ENCODE results near the gene DHRS3. TPM values are rescaled to one million over a fixed set of nuclear protein-coding genes. Genes with fewer than 3 reads are reported as not detected.

Gene DHRS3
- total and polyA plus RNA-seq, 8 donors, result 15.1 to 103 (median 58.2) TPM

GRCh38 chr1:12629985-12630760, 12.2 kb upstream of the DHRS3 start:
- H3K9me3 ChIP-seq, result no peaks in the 10 kb centered on the region
- no peaks in the 10 kb centered on the region for H3K27me3 ChIP-seq
- H3K36me3 ChIP-seq, result no peaks in the 10 kb centered on the region
- intact Hi-C loops (cut with DNase I; ENCODE audit: low total_unique reads), result loop anchor here (10.0 kb wide), 1 partner anchor 315 kb away; no protein-coding TSS in a partner anchor
- TF ChIP-seq CTCF (IDR thresholded peaks at IDR 0.05), result no peak
- no peak for TF ChIP-seq EP300 (IDR thresholded peaks at IDR 0.05)
- no peak overlapping the region for H3K4me3 ChIP-seq
- no peak overlapping the region for H3K27ac ChIP-seq
- H3K4me1 ChIP-seq, result peaks cover 0 to 4% (median 0%) of the 10 kb centered on the region in 4 donors
- 84 to 88% (median 87%) methylated on average over 7 to 15 of the region's 15 CpGs for WGBS, 5 donors
- no peak for DNase-seq

GRCh38 chr1:12629511-12629956, 11.5 kb upstream of the DHRS3 start:
- no peak for TF ChIP-seq POLR2A (IDR thresholded peaks at IDR 0.05)
- no peak for TF ChIP-seq POLR2AphosphoS5 (IDR thresholded peaks at IDR 0.05)
- no peak for TF ChIP-seq EP300 (IDR thresholded peaks at IDR 0.05)
- TF ChIP-seq CTCF (IDR thresholded peaks at IDR 0.05), result no peak
- no peak overlapping the region for H3K4me3 ChIP-seq
- no peak overlapping the region for H3K27ac ChIP-seq
- 57 to 100% (median 97%) methylated on average over 1 of the region's 1 CpG for WGBS, 5 donors
- H3K27me3 ChIP-seq, result no peaks in the 10 kb centered on the region
- no peak for DNase-seq
- H3K4me1 ChIP-seq, result peaks cover 0 to 4% (median 0%) of the 10 kb centered on the region in 4 donors
- intact Hi-C loops (cut with DNase I; ENCODE audit: low total_unique reads), result loop anchor here (10.0 kb wide), 1 partner anchor 315 kb away; no protein-coding TSS in a partner anchor
- no peaks in the 10 kb centered on the region for H3K36me3 ChIP-seq
- H3K9me3 ChIP-seq, result no peaks in the 10 kb centered on the region

DNA sequence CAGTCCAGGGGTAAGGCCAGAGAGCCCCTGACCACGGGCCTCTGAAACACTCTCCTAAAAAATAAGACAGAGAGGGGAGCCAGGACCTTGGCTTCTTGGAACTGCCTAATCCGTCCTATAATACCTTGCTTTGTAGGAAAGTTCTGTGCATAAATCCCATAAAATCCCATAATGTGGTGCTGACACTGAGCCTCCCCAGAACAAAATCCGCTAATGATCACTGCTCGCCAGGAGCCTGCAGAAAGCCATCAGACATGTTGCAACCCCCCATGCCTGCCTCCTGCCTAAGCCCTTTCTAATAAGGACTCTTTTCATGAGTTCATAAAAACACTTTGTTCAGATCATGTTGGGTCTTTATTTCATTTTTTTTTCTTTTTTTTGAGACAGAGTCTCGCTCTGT, 9.3 kb upstream of the DHRS3 start:
- intact Hi-C loops (cut with DNase I; ENCODE audit: low total_unique reads), result loop anchor here (10.0 kb wide), 1 partner anchor 312 kb away; no protein-coding TSS in a partner anchor
- H3K27ac ChIP-seq, result no peak overlapping the region
- DNase-seq, result no peak

GRCh38 chr1:12626888-12627287, 8.9 kb upstream of the DHRS3 start:
- TF ChIP-seq POLR2AphosphoS5 (IDR thresholded peaks at IDR 0.05) (no peak), EP300 (IDR thresholded peaks at IDR 0.05) (no peak), POLR2A (IDR thresholded peaks at IDR 0.05) (no peak), CTCF (IDR thresholded peaks at IDR 0.05) (no peak)
- H3K27me3 ChIP-seq, result no peaks in the 10 kb centered on the region
- H3K4me1 ChIP-seq, result peaks cover 5 to 24% (median 14%) of the 10 kb centered on the region in 4 donors
- DNase-seq, result no peak
- intact Hi-C loops (cut with DNase I; ENCODE audit: low total_unique reads), result loop anchor here (10.0 kb wide), 1 partner anchor 312 kb away; no protein-coding TSS in a partner anchor
- 68 to 74% (median 68%) methylated on average over 4 of the region's 4 CpGs for WGBS, 5 donors
- no peaks in the 10 kb centered on the region for H3K9me3 ChIP-seq
- H3K27ac ChIP-seq, result no peak overlapping the region
- no peak overlapping the region for H3K4me3 ChIP-seq
- H3K36me3 ChIP-seq, result no peaks in the 10 kb centered on the region

More for the DNA sequence above, 9.3 kb upstream of the DHRS3 start:
- H3K27me3 ChIP-seq, result no peaks in the 10 kb centered on the region
- H3K36me3 ChIP-seq, result no peaks in the 10 kb centered on the region
- peaks cover 1 to 20% (median 10%) of the 10 kb centered on the region in 4 donors for H3K4me1 ChIP-seq
- H3K4me3 ChIP-seq, result no peak overlapping the region
- no peak for TF ChIP-seq POLR2AphosphoS5 (IDR thresholded peaks at IDR 0.05)
- TF ChIP-seq CTCF (IDR thresholded peaks at IDR 0.05), result no peak
- no peak for TF ChIP-seq POLR2A (IDR thresholded peaks at IDR 0.05)
- TF ChIP-seq EP300 (IDR thresholded peaks at IDR 0.05), result no peak
- 87 to 91% (median 88%) methylated on average over 5 of the region's 5 CpGs for WGBS, 5 donors
- H3K9me3 ChIP-seq, result no peaks in the 10 kb centered on the region
